CD8-positive, alpha-beta memory T cell (primary cell): Measurements from ENCODE around the gene RASA3. TPM values are rescaled to one million over a fixed set of nuclear protein-coding genes. Genes with fewer than 3 reads are reported as not detected.
"Not testable (repeated sequence)": the region's sequence is repeated elsewhere in the genome, so short reads cannot be mapped to it uniquely, and the experiment has no call there.

Experiments used
- CTCF ChIA-PET: fragments of 350-600 bp; sonication (Branson Sonifier 250); formaldehyde crosslinking; loops from one replicate; lab custom pipeline; 2021; ENCODE audit warnings: antibody characterized with exemption; lab: Charles Lee
- POLR2A ChIA-PET: fragments of 350-600 bp; sonication (Branson Sonifier 250); formaldehyde crosslinking; loops from one replicate; lab custom pipeline; 2021; ENCODE audit warnings: antibody characterized with exemption; lab: Charles Lee
- DNase-seq, 5 donors: peaks; one replicate each; pipeline versions ENCODE4 v3.0.0 to v3.0.0-alpha.2; 2020 to 2022; ENCODE audit warnings: mixed read lengths in 1 of 5
- H3K27ac ChIP-seq: one replicate; pipeline ENCODE4 v1.7.0; 2013; ENCODE audit warnings: low read depth, mild to moderate bottlenecking, low read length, moderate library complexity
- H3K27me3 ChIP-seq: 2 replicates; pipeline ENCODE4 v1.7.0; 2013; ENCODE audit warnings: low read length, mild to moderate bottlenecking; ENCODE audit not compliant: insufficient read depth, poor library complexity, severe bottlenecking
- H3K36me3 ChIP-seq: 2 replicates; pipeline ENCODE4 v1.7.0; 2013; ENCODE audit warnings: mild to moderate bottlenecking, low read length, moderate library complexity; ENCODE audit not compliant: insufficient read depth
- H3K4me1 ChIP-seq: 2 replicates; pipeline ENCODE4 v1.7.0; 2013; ENCODE audit warnings: mild to moderate bottlenecking, low read length, moderate library complexity; ENCODE audit not compliant: insufficient read depth
- H3K4me3 ChIP-seq: 2 replicates; pipeline ENCODE4 v1.7.0; 2013; ENCODE audit warnings: mild to moderate bottlenecking, low read length
- H3K9me3 ChIP-seq: 2 replicates; pipeline ENCODE4 v1.7.0; 2013; ENCODE audit warnings: mild to moderate bottlenecking, low read length
- H3K27ac Mint-ChIP-seq, 8 donors: one replicate each; pipeline ENCODE4 v1.8.0; 2020 to 2021; ENCODE audit warnings: mixed read lengths in 8 of 8, mild to moderate bottlenecking in 6 of 8, inconsistent platforms in 3 of 8, moderate library complexity in 3 of 8
- H3K27me3 Mint-ChIP-seq, 2 donors: one replicate each; pipeline ENCODE4 v1.8.0; 2020 to 2021; ENCODE audit warnings: mixed read lengths in 2 of 2, mild to moderate bottlenecking in 1 of 2, moderate library complexity in 1 of 2
- H3K36me3 Mint-ChIP-seq, 3 donors: one replicate each; pipeline ENCODE4 v1.8.0; 2020 to 2021; ENCODE audit warnings: mixed read lengths in 3 of 3, inconsistent platforms in 1 of 3, mild to moderate bottlenecking in 1 of 3
- H3K4me1 Mint-ChIP-seq, 3 donors: one replicate each; pipeline ENCODE4 v1.8.0; 2020 to 2021; ENCODE audit warnings: mixed read lengths in 3 of 3, inconsistent platforms in 1 of 3, mild to moderate bottlenecking in 1 of 3
- H3K4me3 Mint-ChIP-seq, 7 donors: one replicate each; pipeline ENCODE4 v1.8.0; 2020 to 2021; ENCODE audit warnings: mixed read lengths in 7 of 7, mild to moderate bottlenecking in 6 of 7, moderate library complexity in 4 of 7, inconsistent platforms in 2 of 7
- H3K9me3 Mint-ChIP-seq, 5 donors: one replicate each; pipeline ENCODE4 v1.8.0; 2020 to 2022; ENCODE audit warnings: mixed read lengths in 5 of 5, mild to moderate bottlenecking in 3 of 5, moderate library complexity in 2 of 5, inconsistent platforms in 1 of 5
- polyA plus RNA-seq: library from polyadenylated mRNA; unstranded; fragments of 300-500 nt; fragmentation: Illumina TruSeq; gene quantifications from one replicate; pipeline ENCODE4 v1.2.3, GENCODE V29; 2021
- total RNA-seq, 2 experiments: library from RNA; stranded (reverse); gene quantifications; one replicate each; pipeline ENCODE4 v1.2.3, GENCODE V29; 2021

The RASA3 gene
- total and polyA plus RNA-seq, 3 experiments from 2014 or later, result 26.4 to 123 (median 27.1) TPM

DNA sequence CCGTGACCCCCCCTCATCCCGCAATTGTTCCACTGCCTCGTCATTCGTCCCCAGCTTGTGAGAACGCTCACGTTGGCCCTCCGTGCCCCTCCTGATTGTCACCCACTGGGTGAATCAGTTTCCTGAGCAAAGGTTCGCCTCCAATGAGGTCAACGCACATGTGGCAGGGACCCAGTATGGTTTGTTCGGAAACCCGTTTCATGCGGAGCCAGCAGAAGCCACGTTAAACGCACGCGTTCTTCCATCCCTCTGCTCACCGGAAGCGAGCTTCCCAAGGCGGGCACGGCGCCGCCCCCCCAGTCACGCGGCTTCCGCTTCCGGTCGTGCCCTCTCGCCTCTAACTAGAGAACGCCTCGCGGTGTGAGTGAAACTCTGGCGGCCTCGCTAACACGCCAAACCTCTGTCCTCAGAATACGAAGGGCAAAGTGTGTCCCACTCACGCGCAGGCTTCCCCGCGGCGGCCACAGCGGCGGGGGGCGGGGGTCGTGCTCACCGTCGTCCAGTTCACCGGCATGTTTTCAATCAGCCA is 28.7 kb upstream of the RASA3 start:
- ChIA-PET CTCF (interaction anchor here (0.7 to 1.7 kb wide), 4 partner anchors 9 to 39 kb away, joined by 3 to 4 read pairs (median 3); no protein-coding TSS in a partner anchor), POLR2A (interaction anchor here (1.3 to 1.9 kb wide), 2 partner anchors 9 to 18 kb away, joined by 3 to 7 read pairs; no protein-coding TSS in a partner anchor)
- Histone ChIP-seq H3K9me3 (no peaks in the 10 kb centered on the region), H3K4me1 (peaks cover 89% of the 10 kb centered on the region), H3K27ac (no peak overlapping the region), H3K36me3 (no peaks in the 10 kb centered on the region), H3K4me3 (no peak overlapping the region), H3K27me3 (no peaks in the 10 kb centered on the region)
- Mint-ChIP-seq H3K27ac (peak overlapping the region in 6 of 8 donors; percentile 14 to 92 (median 46)), H3K36me3 (no peaks in the 10 kb centered on the region), H3K4me3 (peak overlapping the region in 4 of 7 donors; percentile 36 to 91 (median 86)), H3K4me1 (peaks cover 62 to 91% (median 77%) of the 10 kb centered on the region in 3 donors), H3K9me3 (no peaks in the 10 kb centered on the region), H3K27me3 (no peaks in the 10 kb centered on the region)
- DNase-seq, result no peak

DNA sequence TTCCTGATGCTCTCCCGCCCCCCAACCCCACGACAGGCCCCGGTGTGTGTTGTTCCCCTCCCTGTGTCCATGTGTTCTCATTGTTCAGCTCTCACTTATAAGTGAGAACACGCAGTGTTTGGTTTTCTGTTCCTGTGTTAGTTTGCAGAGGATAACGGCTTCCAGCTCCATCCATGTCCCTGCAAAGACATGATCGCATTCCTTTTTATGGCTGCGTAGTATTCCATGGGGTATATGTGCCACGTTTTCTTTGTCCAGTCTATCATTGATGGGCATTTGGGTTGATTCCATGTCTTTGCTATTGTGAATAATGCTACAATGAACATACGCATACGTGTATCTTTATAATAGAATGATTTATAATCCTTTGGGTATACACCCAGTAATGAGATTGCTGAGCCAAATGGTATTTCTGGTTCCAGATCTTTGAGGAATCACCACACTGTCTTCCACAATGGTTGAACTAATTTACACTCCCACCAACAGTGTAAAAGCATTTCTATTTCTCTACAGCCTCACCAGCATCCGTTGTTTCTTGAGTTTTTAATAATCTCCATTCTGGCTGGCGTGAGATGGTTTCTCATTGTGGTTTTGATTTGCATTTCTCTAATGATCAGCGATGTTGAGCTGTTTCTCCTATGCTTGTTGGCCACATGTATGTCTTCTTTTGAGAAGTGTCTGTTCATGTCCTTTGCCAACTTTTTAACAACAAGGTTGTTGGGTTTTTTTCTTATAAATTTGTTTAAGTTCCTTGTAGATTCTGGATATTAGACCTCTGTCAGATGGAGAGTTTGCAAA is 26.6 kb upstream of the RASA3 start:
- not testable (repeated sequence) for H3K9me3 ChIP-seq, DNase-seq, H3K36me3 ChIP-seq, H3K27ac ChIP-seq, H3K9me3 Mint-ChIP-seq, H3K4me3 ChIP-seq, H3K27me3 Mint-ChIP-seq, H3K27me3 ChIP-seq, H3K36me3 Mint-ChIP-seq
- peaks cover 77% of the 10 kb centered on the region for H3K4me1 ChIP-seq
- peak overlapping the region; percentile 13 to 87 (median 68) for H3K27ac Mint-ChIP-seq
- peak overlapping the region in 2 of 7 donors; percentile 15 for H3K4me3 Mint-ChIP-seq
- H3K4me1 Mint-ChIP-seq, result peaks cover 63 to 82% (median 78%) of the 10 kb centered on the region in 3 donors
- CTCF ChIA-PET, result interaction anchor here (0.7 kb wide), 1 partner anchor 28 kb away, joined by 4 read pairs; no protein-coding TSS in a partner anchor
- POLR2A ChIA-PET, result interaction anchor here (3.5 kb wide), 1 partner anchor 11 kb away, joined by 11 read pairs; no protein-coding TSS in a partner anchor

DNA sequence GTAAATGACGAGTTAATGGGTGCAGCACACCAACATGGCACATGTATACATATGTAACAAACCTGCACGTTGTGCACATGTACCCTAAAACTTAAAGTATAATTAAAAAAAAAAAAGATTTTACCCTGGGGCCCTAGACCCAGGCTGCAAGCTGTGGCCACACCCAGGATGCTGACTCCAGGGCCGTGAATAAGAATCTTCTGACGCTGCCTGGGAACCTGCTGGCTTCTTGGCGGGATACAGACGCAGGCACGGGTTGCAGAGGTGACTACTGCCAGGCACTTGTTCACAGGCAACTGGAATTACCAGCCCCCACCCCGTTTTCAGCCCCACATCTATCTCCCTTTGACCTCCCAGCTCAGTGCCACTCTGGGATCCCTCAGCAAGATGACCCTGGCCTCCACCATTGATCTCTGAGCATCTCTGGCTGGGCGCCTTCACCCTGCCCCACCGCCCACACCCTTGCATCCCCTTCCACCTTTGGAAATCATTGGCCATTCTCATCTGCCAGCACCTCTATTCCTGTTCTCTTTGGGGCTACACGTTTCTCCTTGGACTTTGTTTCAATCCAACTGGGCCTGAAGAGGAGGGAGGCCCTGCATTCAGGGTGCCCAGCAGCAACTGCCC is 25.6 kb upstream of the RASA3 start:
- no peak for DNase-seq
- H3K36me3 ChIP-seq, result no peaks in the 10 kb centered on the region
- no peaks in the 10 kb centered on the region for H3K9me3 Mint-ChIP-seq
- H3K4me3 ChIP-seq, result no peak overlapping the region
- peaks cover 0 to 3% (median 0%) of the 10 kb centered on the region in 3 donors for H3K36me3 Mint-ChIP-seq
- peaks cover 70 to 85% (median 82%) of the 10 kb centered on the region in 3 donors for H3K4me1 Mint-ChIP-seq
- peak overlapping the region in 4 of 7 donors; percentile 9 to 78 (median 41) for H3K4me3 Mint-ChIP-seq
- ChIA-PET POLR2A (interaction anchor here (0.8 to 3.5 kb wide), 3 partner anchors 10 to 17 kb away, joined by 3 to 11 read pairs (median 3); no protein-coding TSS in a partner anchor), CTCF (interaction anchor here (1.3 kb wide), 2 partner anchors 10 to 28 kb away, joined by 4 to 6 read pairs; no protein-coding TSS in a partner anchor)
- H3K27me3 ChIP-seq, result no peaks in the 10 kb centered on the region
- H3K27ac ChIP-seq, result no peak overlapping the region
- no peaks in the 10 kb centered on the region for H3K9me3 ChIP-seq
- H3K4me1 ChIP-seq, result peaks cover 78% of the 10 kb centered on the region
- no peaks in the 10 kb centered on the region for H3K27me3 Mint-ChIP-seq
- peak overlapping the region; percentile 40 to 97 (median 72) for H3K27ac Mint-ChIP-seq

DNA sequence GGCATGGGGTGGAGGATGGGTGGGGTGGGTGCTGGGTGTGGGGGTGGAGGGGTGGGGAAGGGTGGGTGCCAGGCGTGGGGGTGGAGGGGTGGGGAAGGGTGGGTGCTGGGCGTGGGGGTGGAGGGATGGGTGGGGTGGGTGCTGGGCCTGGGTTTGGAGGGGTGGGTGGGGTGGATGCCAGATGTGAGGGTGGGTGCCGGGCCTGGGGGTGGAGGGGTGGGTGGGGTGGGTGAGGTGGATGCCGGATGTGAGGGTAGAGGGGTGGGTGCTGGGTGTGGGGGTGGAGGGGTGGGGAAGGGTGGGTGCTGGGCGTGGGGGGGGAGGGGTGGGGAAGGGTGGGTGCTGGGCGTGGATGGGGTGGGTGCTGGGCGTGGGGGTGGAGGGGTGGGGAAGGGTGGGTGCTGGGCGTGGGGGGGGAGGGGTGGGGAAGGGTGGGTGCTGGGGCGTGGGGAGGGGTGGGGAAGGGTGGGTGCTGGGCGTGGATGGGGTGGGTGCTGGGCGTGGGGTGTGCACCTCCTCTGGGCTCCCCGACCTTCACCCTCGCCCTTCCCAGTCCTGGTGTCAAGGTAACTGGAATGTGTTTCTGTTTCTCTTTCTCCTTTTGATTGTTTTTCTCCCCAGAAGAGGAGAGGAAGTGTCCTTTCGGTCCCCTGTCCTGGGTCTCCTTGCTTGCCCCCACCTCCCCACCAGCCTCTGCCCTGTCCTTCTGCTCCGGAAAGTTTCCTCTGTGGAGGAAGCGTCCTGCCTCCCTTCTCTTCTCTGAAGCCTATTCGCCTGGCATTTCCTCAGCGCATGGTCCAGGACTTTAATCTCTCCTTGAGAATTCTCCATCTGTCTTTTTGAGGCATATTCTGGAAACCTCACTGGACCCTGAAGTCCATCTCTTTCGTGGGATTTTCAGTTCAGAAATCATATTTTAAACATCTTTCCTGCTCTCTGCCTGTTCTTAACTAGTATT is 23.8 kb upstream of the RASA3 start:
- H3K4me1 ChIP-seq, result peaks cover 78% of the 10 kb centered on the region
- no peaks in the 10 kb centered on the region for H3K27me3 ChIP-seq
- H3K4me3 ChIP-seq, result no peak overlapping the region
- H3K9me3 ChIP-seq, result no peaks in the 10 kb centered on the region
- no peaks in the 10 kb centered on the region for H3K36me3 ChIP-seq
- H3K36me3 Mint-ChIP-seq, result peaks cover 0 to 3% (median 0%) of the 10 kb centered on the region in 3 donors
- H3K27ac Mint-ChIP-seq, result peak overlapping the region; percentile 85 to 97 (median 93)
- peaks cover 67 to 84% (median 80%) of the 10 kb centered on the region in 3 donors for H3K4me1 Mint-ChIP-seq
- peak in 1 of 5 donors; percentile 49 for DNase-seq
- no peaks in the 10 kb centered on the region for H3K27me3 Mint-ChIP-seq
- ChIA-PET CTCF (interaction anchor here (0.8 to 1.3 kb wide), 2 partner anchors 13 to 30 kb away, joined by 3 to 4 read pairs; no protein-coding TSS in a partner anchor), POLR2A (interaction anchor here (3.5 kb wide), 1 partner anchor 8 kb away, joined by 11 read pairs; no protein-coding TSS in a partner anchor)
- H3K27ac ChIP-seq, result no peak overlapping the region
- peak overlapping the region; percentile 67 to 86 (median 80) for H3K4me3 Mint-ChIP-seq
- no peaks in the 10 kb centered on the region for H3K9me3 Mint-ChIP-seq

DNA sequence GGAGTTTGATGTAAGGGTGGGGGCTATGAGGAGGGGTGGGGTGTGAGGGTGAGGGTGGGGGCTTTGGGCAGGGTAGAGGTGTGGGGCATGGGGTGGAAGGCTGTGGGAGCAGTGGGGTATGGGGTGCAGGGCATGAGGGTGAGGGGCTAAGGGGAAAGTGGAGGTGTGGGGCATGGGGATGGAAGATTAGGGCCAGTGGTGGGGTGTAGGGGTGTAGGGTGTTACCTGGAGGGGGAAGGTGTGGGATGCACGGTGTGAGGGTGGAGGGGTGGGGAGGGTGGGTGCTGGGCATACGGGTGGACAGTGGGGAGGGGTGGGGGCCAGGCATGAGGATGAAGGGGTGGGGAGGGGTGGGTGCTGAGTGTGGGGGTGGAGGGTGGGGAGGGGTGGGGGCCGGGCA is 22.9 kb upstream of the RASA3 start:
- H3K27ac ChIP-seq, result no peak overlapping the region
- H3K36me3 ChIP-seq, result no peaks in the 10 kb centered on the region
- ChIA-PET POLR2A (no interaction called here), CTCF (no interaction called here)
- Mint-ChIP-seq H3K27ac (no peak overlapping the region), H3K27me3 (no peaks in the 10 kb centered on the region), H3K9me3 (no peaks in the 10 kb centered on the region), H3K4me1 (peaks cover 73 to 84% (median 81%) of the 10 kb centered on the region in 3 donors), H3K36me3 (peaks cover 0 to 3% (median 0%) of the 10 kb centered on the region in 3 donors), H3K4me3 (no peak overlapping the region)
- no peaks in the 10 kb centered on the region for H3K9me3 ChIP-seq
- no peak for DNase-seq
- H3K4me3 ChIP-seq, result no peak overlapping the region
- H3K4me1 ChIP-seq, result peaks cover 78% of the 10 kb centered on the region
- no peaks in the 10 kb centered on the region for H3K27me3 ChIP-seq

DNA sequence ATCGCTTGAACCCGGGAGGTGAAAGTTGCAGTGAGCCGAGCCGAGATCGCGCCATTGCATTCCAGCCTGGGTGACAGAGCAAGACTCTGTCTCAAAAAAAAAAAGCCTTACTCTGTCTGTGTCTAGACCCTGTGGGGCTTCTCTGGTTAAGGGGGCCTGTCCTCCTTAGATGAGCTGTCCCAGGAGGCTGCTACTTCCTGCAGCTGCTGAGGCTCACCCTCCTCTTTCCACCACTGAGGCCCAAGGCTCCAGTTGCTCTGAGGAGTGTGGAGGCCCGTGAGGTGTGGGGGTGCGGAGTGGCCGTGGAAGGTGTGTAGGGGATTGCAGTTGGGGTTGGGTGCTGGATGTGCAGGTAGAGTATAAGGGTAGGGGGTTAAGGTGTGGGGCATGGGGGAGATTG is 22.1 kb upstream of the RASA3 start:
- Mint-ChIP-seq H3K9me3 (no peaks in the 10 kb centered on the region), H3K27ac (peak overlapping the region; percentile 63 to 91 (median 82)), H3K4me3 (peak overlapping the region in 5 of 7 donors; percentile 15 to 79 (median 27)), H3K27me3 (no peaks in the 10 kb centered on the region), H3K4me1 (peaks cover 73 to 84% (median 81%) of the 10 kb centered on the region in 3 donors), H3K36me3 (peaks cover 0 to 3% (median 0%) of the 10 kb centered on the region in 3 donors)
- Histone ChIP-seq H3K4me1 (peaks cover 78% of the 10 kb centered on the region), H3K4me3 (no peak overlapping the region), H3K27me3 (no peaks in the 10 kb centered on the region), H3K27ac (no peak overlapping the region), H3K36me3 (no peaks in the 10 kb centered on the region), H3K9me3 (no peaks in the 10 kb centered on the region)
- ChIA-PET CTCF (no interaction called here), POLR2A (interaction anchor here (0.5 kb wide), 1 partner anchor 29 kb away, joined by 3 read pairs; no protein-coding TSS in a partner anchor)
- peak in 1 of 5 donors; percentile 65 for DNase-seq
